IPS DF 4.7 (cell line): ENCODE measurements around the gene CAMSAP1.
A peak's percentile ranks its signal among the peaks of the same experiment; 100 is the strongest.

Source experiments
- DNase-seq: peaks from one replicate; pipeline ENCODE4 v3.0.0-alpha.2; 2013; ENCODE audit warnings: low spot score; ENCODE audit errors: extremely low read depth

The CAMSAP1 gene

DNA sequence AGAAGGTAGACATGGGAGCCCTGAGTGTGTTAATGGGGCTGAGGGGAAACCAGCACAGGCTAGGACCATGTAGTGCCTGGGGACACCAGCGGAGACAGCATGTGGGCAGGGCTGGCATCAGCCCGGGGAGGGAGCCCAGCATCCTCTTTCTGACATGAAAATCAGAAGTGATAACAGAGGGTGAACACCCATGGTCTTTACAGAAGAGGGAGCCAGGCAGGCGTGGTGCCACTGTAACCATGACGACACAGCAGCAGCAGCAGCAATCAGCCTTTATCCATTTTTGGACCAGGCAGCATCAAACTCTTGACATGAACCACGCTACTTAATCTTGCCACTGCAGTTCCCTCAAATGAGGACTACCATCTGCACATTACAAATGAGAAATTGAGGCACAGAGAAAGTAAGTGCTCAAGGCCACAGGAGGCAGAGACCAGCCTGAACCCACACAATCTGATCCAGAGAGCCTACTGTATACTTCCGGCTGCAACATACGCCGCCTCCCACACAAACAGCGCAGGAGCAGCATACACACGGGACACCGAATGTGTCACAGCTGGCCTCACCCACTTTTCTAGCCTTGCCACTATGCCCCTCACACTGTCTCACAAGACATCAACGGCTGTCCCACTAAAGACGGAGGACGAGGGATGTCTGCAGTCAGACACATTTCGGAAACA lies 23.8 kb downstream of the CAMSAP1 start:
- DNase-seq, result no peak

GRCh38 chr9:135882011-135882410 lies 25.3 kb downstream of the CAMSAP1 start:
- DNase-seq, result no peak

DNA sequence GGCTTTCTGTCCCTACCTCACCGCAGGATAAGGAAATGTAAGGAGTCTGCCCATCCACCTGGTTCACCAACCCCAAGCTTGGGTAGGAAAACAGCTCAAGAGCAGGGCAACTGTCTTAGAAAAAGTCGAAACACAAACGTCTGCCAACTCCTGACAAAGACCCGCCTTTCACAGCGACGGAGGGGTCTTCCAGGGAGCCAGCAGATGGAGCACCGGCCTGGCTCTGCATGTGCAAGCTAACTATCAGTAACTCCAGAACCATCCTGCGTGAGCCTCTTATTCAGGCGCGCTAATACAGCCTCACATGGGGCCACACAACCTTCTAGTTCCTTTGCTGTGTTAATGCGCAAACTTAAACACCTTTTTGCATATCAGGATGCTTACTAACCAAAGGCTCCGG lies 26.9 kb downstream of the CAMSAP1 start:
- DNase-seq, result no peak

DNA sequence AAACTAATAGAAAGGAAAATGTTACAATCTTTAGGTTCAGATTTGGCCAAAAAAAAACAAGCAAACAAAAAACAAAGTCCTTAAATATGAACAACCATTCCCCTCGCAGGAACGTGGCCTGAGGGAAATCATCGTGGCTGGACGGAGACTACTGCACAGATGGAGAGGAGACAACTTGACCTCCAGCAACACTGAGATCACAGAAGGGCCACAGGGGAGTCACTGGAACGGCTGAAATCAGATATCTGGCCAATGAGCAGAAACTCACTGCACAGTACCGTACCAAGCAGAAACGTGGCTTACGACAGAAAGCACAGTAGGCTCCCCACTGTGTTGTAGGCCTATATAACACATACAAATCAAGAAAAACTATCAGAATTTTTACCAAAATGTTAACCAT lies 27.7 kb downstream of the CAMSAP1 start:
- DNase-seq, result no peak

GRCh38 chr9:135879237-135879601 lies 28.1 kb downstream of the CAMSAP1 start:
- DNase-seq, result no peak

DNA sequence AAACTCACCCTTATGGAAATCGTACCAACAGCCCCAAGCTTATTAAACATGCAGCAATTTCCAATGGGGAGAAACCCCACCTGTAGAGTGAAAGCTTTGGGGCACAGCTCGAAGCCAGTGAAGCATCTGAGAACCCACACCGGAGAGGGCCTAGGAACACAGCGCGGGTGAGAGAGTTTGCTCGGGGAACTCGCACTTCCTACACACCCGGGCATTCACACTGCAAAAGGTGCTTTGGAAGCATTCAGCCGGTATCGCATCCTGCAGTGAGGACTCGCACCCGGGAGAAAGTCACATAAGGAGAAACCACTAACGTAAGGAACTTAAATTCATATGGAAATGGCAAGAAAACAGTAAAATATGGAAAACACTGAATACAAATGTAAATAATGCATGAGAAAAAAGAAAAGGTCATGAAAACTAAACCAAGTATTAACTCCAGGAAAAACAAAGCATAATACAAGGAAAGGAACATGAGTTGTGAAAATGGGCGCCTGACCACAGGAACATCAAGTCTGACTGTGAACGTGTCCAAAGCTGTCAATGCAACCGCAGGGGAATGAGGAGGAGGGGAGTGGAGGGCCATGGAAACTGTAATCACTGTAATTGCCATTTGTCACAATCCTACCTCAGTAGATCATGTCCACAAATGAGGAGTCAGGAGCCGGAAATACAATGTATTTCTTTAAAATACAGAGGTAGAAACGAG lies 28.7 kb downstream of the CAMSAP1 start:
- no peak for DNase-seq

DNA sequence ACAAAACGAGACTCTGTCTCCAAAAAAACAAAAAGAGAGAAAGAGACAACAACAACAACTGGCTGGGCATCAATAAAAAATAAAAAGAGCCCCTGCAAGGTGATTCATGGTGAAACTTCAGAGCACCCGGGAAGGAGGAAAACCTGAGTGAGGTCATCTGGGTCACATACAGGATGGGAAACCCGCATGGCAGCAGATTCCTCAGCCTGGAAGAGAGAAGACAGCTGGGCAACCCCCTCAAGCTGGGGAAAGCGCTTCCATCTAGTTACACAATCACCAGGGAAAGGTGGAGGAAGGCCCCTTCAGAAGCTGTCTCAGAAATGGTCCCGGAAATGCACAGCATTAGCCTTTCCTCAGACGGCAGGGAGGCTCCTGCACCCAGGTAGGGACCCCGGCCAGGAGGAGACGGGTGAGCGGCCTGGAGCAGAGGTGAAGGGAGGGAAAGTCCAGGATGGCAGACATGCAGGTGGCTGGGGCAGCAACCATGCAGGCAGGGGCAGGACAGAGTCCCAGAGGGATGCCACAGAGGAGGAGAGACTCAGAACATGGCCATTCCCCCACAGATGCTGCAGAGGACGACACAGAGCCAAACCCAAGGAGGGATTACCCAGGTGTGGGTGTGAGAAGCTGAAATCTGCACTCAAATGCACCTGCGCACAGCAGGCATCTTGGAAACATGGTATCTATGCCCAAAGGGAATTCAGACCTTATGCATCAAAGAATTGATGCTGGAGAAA lies 29.4 kb downstream of the CAMSAP1 start:
- no peak for DNase-seq

DNA sequence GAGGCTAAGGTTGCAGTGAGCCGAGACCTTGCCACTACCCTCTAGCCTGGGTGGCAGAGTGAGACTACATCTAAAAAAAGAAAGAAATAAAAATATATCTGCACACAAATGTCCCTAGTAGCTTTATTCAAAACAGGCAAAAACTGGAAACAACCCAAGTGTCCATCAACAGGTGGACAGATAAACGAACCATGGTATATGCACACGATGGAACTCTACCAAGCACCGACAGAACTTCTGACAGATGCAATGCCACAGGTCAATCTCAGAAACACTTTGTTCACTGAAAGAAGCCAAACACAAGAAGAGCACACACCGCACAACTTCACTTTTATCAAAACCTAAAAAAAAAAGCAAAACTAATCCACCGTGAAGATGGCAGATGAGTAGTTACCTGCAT lies 30.4 kb downstream of the CAMSAP1 start:
- DNase-seq, result no peak

GRCh38 chr9:135874859-135875258 lies 32.5 kb downstream of the CAMSAP1 start:
- DNase-seq, result no peak

DNA sequence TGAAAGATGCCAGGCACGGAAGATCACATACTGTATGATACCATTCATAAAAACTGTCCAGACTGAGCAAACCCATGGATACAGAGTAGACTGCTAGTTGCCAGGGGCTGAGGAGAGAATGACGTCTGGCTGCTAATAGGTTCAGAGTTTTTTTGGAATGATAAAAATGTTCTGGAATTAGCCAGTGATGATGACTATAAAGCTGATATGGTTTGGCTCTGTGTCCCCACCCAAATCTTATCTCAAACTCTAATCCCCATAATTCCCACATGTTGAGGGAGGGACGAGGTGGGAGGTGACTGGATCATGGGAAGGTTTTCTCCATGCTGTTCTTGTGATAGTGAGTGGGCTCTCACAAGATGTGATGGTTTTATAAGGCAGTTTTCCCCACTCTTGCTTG lies 37.4 kb downstream of the CAMSAP1 start:
- DNase-seq, result no peak

- no peak for DNase-seq
Measured at GRCh38 chr9:135865531-135865930, 41.8 kb downstream of the CAMSAP1 start.

DNA sequence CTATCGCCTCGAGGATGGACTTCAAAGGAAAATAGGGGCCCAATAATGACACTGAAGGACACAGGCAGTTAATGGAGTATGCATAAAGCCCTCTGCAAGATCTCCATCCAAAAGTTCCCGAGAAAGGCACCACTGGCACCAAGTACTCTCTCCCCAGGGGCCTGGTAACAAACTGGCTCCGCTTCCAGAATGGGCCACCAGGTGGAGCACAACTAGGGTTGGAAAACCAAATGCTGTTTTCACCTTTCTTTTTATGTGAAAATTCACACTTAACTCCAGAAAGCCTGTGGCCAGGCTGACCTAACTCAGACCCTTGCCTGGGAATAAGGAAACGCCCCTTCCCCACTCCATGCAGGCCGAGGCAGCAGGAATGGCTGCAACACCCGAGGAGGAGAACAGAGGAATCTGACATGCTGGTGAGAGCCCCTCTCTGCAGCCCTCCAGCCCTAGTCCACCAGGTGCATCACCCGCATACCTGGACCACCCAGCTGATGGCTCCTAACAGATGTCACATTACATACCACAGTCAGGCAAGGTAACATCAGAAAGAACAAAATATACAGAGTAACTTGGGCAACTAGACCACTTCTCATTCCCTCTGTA lies 42.8 kb downstream of the CAMSAP1 start:
- peak; percentile 30 for DNase-seq

GRCh38 chr9:135862809-135863208 lies 44.5 kb downstream of the CAMSAP1 start:
- no peak for DNase-seq

DNA sequence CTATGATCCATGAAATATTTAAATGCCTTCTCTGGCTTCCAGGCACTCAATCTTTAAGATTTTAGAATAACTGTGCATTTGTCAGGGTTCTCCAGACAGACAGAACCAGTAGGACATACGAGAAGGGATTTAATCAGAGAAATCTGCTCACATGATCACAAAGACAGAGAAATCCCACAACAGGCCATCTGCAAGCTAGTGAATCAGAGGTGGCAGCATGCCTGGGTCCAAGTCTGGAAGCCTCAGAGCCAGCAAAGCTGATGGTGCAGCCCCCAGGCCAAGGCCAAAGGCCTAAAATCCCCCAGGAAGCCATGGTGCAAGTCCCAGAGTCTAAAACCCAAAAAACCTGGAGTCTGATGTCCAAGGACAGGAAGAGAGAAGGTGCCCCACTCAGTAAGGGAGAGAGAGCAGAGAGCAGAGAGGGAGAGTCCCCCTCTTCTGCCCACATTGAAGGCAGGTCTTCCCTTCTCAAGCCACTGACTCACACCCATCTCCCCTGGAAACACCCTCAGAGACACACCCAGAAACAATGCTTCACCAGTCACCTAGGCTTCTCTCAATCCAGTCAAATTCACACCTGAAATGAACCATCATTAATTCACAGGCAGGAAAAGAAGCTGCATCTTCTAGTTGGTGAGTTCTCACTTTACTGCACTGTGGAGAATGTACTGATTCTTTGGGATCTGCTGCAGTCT lies 48.7 kb downstream of the CAMSAP1 start:
- DNase-seq, result no peak

DNA sequence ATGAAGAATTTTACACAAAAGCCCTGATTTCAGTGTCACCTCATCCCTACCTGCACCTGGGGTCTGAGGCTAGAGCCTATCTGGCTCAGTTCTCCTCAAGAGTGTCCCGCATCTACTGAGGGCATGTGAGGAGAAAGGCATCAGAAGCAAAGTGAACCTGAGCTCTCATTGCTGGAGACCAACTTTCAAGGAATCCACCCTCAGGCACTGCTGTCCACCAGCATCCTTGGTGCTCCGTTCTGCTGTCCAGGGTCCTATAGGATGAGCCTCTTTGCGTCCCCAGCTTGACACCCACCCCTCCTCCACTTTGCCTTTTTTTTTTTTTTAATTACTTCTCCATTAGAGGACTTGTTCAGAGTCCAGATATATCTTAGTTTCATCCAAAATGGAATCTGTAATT lies 49.5 kb downstream of the CAMSAP1 start:
- DNase-seq, result no peak

- no peak for DNase-seq
Measured at GRCh38 chr9:135857371-135857786, 50.0 kb downstream of the CAMSAP1 start.

GRCh38 chr9:135851748-135852147 lies 55.6 kb downstream of the CAMSAP1 start:
- no peak for DNase-seq

DNA sequence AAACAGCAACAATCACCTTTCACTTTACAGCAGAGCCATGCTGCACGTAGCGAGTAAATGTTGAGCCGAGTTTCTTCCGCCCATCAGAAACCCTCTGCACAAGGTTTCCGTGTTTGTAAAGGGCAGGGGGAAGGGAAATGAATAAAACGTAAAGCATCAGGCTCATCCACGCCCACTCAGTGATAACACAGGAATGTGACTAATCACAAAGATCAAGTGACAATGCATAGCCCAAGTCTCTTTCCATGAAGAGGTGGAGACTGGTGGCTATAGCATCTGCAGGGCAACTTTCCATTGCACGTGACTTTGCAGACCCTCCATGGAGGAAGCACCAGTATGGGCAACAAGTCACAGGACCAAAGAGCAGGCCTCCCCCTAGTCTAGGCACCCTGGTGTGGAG lies 56.6 kb downstream of the CAMSAP1 start:
- DNase-seq, result no peak

DNA sequence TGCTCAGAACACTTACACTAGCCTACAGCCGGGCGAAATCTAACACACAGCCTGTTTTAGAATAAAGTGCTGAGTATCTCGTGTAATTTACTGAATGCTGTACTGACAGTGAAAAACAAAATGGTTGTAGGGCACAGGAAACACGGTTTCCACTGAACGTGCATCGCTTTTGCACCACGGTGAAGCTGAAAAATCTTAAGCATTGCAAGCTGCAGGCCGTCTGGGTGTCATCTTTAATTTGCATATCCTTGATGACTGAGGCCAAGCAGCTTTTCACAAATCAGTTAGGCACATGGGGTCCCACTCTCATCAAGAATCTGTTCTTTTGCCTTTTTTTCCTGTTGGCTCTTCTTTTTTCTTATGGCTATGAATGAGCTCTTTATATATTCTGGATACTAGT lies 58.2 kb downstream of the CAMSAP1 start:
- no peak for DNase-seq

- no peak for DNase-seq
Measured at GRCh38 chr9:135848341-135849047, 58.9 kb downstream of the CAMSAP1 start.

DNA sequence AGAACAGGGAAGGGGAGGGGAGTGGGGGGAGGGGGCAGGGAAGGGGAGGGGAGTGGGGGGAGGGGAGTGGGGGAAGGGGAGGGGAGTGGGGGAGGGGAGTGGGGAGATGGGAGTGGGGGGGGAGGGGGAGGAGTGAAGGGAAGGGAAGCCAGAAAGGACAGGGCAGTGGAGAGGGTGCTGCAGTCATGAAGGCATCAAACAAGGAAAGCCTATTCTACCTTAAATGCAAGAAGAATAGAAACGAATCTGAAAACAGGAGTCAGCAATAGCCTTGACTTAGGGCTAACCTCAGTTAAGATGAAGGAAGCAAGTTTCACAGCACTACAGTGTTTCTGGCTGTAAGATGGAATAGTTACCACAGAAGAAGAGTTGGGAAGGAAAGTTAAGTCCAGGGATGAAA lies 59.5 kb downstream of the CAMSAP1 start:
- no peak for DNase-seq
